Suprapubic skin (tissue), 4 donors: ENCODE data around the gene CCDC7. TPM values are rescaled to one million over a fixed set of nuclear protein-coding genes. Genes with fewer than 3 reads are reported as not detected.
"Not testable (repeated sequence)": the region's sequence is repeated elsewhere in the genome, so short reads cannot be mapped to it uniquely, and the experiment has no call there.

Experiments used
- DNase-seq, 2 donors: peaks; one replicate each; pipeline ENCODE4 v3.0.0-alpha.2; 2019; ENCODE audit warnings: low spot score in 2 of 2
- H3K27ac ChIP-seq: fragments of 200-600 bp; sonication (generic); one replicate; pipeline ENCODE4 v1.5.1; 2019
- H3K27me3 ChIP-seq: fragments of 200-600 bp; sonication (generic); one replicate; pipeline ENCODE4 v1.5.1; 2019
- H3K36me3 ChIP-seq: fragments of 200-600 bp; sonication (generic); one replicate; pipeline ENCODE4 v1.5.1; 2019
- H3K4me1 ChIP-seq: fragments of 200-600 bp; sonication (generic); one replicate; pipeline ENCODE4 v1.5.1; 2019
- H3K4me3 ChIP-seq: fragments of 200-600 bp; sonication (generic); one replicate; pipeline ENCODE4 v1.5.1; 2019; ENCODE audit warnings: mild to moderate bottlenecking
- H3K9me3 ChIP-seq: fragments of 200-600 bp; sonication (generic); one replicate; pipeline ENCODE4 v1.5.1; 2019
- EP300 ChIP-seq: sonication (generic); formaldehyde crosslinking; IDR thresholded peaks from one replicate; pipeline ENCODE4 v1.6.1; 2017; ENCODE audit warnings: antibody characterized with exemption
- POLR2A ChIP-seq, 2 donors: fragments of 450-650 bp; IDR thresholded peaks; one replicate each; pipeline ENCODE4 v1.6.1; 2017; ENCODE audit warnings: antibody characterized with exemption in 2 of 2, mild to moderate bottlenecking in 2 of 2, moderate library complexity in 2 of 2
- POLR2AphosphoS5 ChIP-seq, 3 donors: sonication (generic); formaldehyde crosslinking; IDR thresholded peaks; one replicate each; pipeline ENCODE4 v1.6.1; 2017; ENCODE audit warnings: antibody characterized with exemption in 3 of 3
- WGBS: methylation state at CpG from one replicate; pipeline ENCODE4 v1.1.5; 2018; 5-methylcytosine and 5-hydroxymethylcytosine counted together
- total RNA-seq, 4 donors: library from RNA; depleted of rRNA; stranded (reverse); fragments of >200 nt; gene quantifications; one replicate each; pipeline ENCODE4 v1.1.0, GENCODE V29; 2016
- TF ChIP-seq, protein P1 (sequence below), 2 donors: fragments of 200-600 bp in 1 of 2; fragments of 450-650 bp in 1 of 2; sonication (generic) in 1 of 2; IDR thresholded peaks; one replicate each; pipeline ENCODE4 v1.5.1; 2016 to 2019; ENCODE audit warnings: antibody characterized with exemption in 2 of 2, mild to moderate bottlenecking in 1 of 2, moderate library complexity in 1 of 2

CCDC7 gene
- total RNA-seq, 4 donors from 2014 or later = 4.6 to 10.1 (median 7.6) TPM

DNA sequence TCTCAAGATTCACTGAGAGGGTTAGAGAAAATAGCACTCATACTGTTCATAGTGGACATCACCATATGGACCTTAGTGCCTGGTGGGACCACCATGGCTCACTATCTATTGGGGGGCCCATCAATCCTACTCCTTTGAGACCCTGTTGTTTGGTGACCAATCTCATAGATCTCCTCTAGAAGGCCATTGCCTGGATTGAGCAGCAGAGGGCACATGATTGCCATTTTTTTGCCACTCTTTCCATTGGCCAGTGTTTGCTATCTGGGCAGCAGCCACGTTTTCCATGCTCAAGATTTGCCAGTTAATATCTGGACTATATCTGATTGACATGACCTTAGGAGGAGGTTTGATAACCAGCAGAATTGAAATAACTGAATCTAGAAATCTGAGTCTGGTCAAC, 267.6 kb downstream of the CCDC7 start:
- DNase-seq = no peak
- H3K9me3 ChIP-seq = peaks cover 3% of the 10 kb centered on the region
- H3K4me1 ChIP-seq = no peaks in the 10 kb centered on the region
- H3K4me3 ChIP-seq = no peak overlapping the region
- no peaks in the 10 kb centered on the region for H3K36me3 ChIP-seq
- 50% methylated on average over 1 of the region's 1 CpG for WGBS
- H3K27me3 ChIP-seq = no peaks in the 10 kb centered on the region
- H3K27ac ChIP-seq = no peak overlapping the region
- no peak for TF ChIP-seq POLR2A (IDR thresholded peaks at IDR 0.05)
- TF ChIP-seq EP300 = no peak
- TF ChIP-seq POLR2AphosphoS5 (IDR thresholded peaks at IDR 0.05) = no peak
- TF ChIP-seq, protein P1, sequence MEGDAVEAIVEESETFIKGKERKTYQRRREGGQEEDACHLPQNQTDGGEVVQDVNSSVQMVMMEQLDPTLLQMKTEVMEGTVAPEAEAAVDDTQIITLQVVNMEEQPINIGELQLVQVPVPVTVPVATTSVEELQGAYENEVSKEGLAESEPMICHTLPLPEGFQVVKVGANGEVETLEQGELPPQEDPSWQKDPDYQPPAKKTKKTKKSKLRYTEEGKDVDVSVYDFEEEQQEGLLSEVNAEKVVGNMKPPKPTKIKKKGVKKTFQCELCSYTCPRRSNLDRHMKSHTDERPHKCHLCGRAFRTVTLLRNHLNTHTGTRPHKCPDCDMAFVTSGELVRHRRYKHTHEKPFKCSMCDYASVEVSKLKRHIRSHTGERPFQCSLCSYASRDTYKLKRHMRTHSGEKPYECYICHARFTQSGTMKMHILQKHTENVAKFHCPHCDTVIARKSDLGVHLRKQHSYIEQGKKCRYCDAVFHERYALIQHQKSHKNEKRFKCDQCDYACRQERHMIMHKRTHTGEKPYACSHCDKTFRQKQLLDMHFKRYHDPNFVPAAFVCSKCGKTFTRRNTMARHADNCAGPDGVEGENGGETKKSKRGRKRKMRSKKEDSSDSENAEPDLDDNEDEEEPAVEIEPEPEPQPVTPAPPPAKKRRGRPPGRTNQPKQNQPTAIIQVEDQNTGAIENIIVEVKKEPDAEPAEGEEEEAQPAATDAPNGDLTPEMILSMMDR (IDR thresholded peaks at IDR 0.05) = no peak

DNA sequence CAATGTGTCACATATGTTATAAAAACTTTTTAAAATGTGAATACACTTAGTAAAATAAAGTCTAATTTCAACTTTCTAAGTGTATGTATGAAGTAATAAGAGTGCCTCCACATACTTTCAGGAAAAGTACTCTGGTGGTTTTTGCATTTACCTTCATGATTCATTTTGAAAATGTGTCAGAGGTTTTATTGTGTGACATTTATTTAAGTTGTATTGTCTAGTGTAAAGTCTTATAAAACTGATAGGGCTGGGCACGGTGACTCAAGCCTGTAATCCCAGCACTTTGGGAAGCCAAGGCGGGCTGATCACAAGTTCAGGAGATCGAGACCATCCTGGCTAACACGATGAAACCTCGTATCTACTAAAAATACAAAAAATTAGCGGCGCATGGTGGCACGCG, 285.6 kb downstream of the CCDC7 start:
- Histone ChIP-seq H3K36me3 (no peaks in the 10 kb centered on the region), H3K27ac (no peak overlapping the region), H3K9me3 (no peaks in the 10 kb centered on the region), H3K27me3 (no peaks in the 10 kb centered on the region), H3K4me1 (no peaks in the 10 kb centered on the region), H3K4me3 (no peak overlapping the region)
- WGBS = 90% methylated on average over 9 of the region's 9 CpGs
- no peak for TF ChIP-seq POLR2AphosphoS5 (IDR thresholded peaks at IDR 0.05)
- DNase-seq = no peak

DNA sequence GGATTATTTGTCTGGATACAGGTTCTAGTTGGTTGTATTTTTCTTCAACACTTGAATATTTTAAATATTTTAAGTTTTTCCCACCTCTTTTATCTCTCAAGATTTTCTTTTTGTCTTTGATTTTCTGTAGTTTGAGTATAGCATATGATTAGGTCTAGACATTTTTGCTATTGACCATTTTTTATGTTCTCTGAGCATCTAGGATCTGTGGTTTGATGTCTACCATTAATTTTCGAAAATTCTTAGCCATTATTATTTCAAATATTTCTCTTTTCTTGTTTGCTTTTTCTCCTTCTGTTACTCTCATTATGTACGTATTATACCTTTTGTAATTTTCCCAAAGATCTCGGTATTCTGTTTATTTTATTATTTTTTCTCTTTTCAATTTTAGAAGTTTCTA, 293.0 kb downstream of the CCDC7 start:
- Histone ChIP-seq H3K27ac (no peak overlapping the region), H3K4me1 (no peaks in the 10 kb centered on the region), H3K9me3 (no peaks in the 10 kb centered on the region), H3K27me3 (no peaks in the 10 kb centered on the region), H3K36me3 (no peaks in the 10 kb centered on the region), H3K4me3 (no peak overlapping the region)
- 90% methylated on average over 3 of the region's 3 CpGs for WGBS
- DNase-seq = no peak
- TF ChIP-seq POLR2AphosphoS5 (IDR thresholded peaks at IDR 0.05) (no peak), POLR2A (IDR thresholded peaks at IDR 0.05) (no peak), EP300 (no peak)
- TF ChIP-seq, protein P1 (IDR thresholded peaks at IDR 0.05) = no peak

DNA sequence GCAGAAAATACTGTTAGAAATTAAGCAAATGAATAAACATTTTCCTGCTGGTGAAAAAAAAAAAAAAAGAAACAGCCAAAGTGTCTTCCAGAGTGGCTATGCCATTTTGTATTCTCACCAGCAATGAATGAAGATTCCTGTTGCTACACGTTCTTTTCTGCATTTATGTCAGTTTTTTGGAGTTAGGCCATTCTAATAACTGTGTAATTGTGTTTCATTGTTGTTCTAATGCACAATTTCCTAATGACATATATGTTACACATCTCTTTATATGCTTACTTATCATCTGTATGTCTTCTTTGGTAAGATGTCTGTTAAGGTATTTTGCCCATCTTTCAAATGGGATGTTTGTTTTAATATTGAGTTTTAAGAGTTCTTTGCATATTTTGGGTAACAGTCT, 298.4 kb downstream of the CCDC7 start:
- peaks cover 10% of the 10 kb centered on the region for H3K36me3 ChIP-seq
- no peak for DNase-seq
- H3K4me1 ChIP-seq = no peaks in the 10 kb centered on the region
- H3K4me3 ChIP-seq = no peak overlapping the region
- 50% methylated on average over 1 of the region's 1 CpG for WGBS
- H3K27me3 ChIP-seq = no peaks in the 10 kb centered on the region
- no peak overlapping the region for H3K27ac ChIP-seq
- H3K9me3 ChIP-seq = no peaks in the 10 kb centered on the region
- TF ChIP-seq POLR2A (IDR thresholded peaks at IDR 0.05) (no peak), EP300 (no peak), POLR2AphosphoS5 (IDR thresholded peaks at IDR 0.05) (no peak)
- TF ChIP-seq, protein P1 (IDR thresholded peaks at IDR 0.05) = no peak

DNA sequence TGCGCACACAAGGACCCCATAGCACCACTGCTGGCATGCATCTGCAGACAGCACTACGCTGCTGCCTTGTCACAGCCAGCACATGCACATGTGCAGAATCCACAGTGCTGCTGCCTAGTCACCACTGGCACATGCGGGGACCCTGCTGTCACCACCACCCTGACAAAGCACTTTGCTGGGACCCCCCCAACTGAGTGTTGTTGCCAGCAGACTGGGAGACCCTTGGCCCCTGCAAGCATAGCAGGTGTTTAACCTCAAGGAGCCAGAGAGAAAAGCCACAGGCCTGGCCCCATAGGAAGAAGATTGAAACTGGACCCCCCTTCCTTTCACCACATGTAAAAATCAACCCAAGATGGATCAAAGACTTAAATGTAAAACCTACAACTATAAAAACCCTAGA, 300.9 kb downstream of the CCDC7 start:
- no peaks in the 10 kb centered on the region for H3K27me3 ChIP-seq
- no peaks in the 10 kb centered on the region for H3K9me3 ChIP-seq
- no peak overlapping the region for H3K27ac ChIP-seq
- TF ChIP-seq, protein P1 (IDR thresholded peaks at IDR 0.05) = no peak
- TF ChIP-seq POLR2A (IDR thresholded peaks at IDR 0.05) (no peak), EP300 (no peak), POLR2AphosphoS5 (IDR thresholded peaks at IDR 0.05) (no peak)
- no peaks in the 10 kb centered on the region for H3K4me1 ChIP-seq
- DNase-seq = no peak
- peaks cover 10% of the 10 kb centered on the region for H3K36me3 ChIP-seq
- no peak overlapping the region for H3K4me3 ChIP-seq
- WGBS = 94% methylated on average over 2 of the region's 3 CpGs

DNA sequence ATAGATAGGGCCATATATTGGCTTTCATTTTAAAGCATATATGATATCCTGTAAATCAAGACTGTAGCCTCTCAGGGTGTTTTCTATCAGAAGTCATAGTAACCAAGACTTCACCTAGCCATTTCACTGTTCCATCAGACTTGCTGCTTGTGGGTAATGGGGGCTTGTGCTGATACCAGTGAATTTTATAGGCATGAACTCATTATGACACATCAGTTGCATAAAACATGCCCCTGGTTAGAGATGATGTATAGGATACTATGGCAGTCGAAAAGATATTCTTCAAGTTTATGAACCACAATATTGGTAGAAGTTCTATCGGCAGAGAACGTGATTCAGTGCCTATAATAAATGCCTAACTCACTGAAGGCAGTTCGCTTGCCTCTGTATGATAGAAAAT, 305.6 kb downstream of the CCDC7 start:
- H3K9me3 ChIP-seq = peaks cover 6% of the 10 kb centered on the region
- TF ChIP-seq, protein P1 (IDR thresholded peaks at IDR 0.05) = no peak
- TF ChIP-seq EP300 (no peak), POLR2AphosphoS5 (IDR thresholded peaks at IDR 0.05) (no peak), POLR2A (IDR thresholded peaks at IDR 0.05) (no peak)
- H3K4me1 ChIP-seq = no peaks in the 10 kb centered on the region

DNA sequence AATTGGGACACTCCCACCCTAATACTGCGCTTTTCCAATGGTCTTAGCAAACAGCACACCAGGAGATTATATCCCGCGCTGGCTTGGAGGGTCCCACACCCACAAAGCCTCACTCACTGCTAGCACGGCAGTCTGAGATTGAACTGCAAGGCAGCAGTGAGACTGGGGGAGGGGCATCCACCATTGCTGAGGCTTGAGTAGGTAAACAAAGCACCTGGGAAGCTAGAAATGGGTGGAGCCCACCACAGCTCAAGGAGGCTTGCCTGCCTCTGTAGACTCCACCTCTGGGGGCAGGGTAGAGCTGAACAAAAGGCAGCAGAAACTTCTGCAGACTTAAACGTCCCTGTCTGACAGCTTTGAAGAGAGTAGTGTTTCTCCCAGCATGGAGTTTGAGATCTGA, 309.0 kb downstream of the CCDC7 start:
- H3K27me3 ChIP-seq, H3K4me3 ChIP-seq: not testable (repeated sequence)
- WGBS = 92% methylated on average over 5 of the region's 5 CpGs

More for the DNA sequence above, 305.6 kb downstream of the CCDC7 start:
- Histone ChIP-seq H3K27ac (no peak overlapping the region), H3K36me3 (peaks cover 4% of the 10 kb centered on the region), H3K27me3 (no peaks in the 10 kb centered on the region), H3K4me3 (no peak overlapping the region)
- DNase-seq = no peak
- WGBS = 66% methylated on average over 4 of the region's 4 CpGs

More for the DNA sequence above, 309.0 kb downstream of the CCDC7 start:
- not testable (repeated sequence) for H3K9me3 ChIP-seq, H3K36me3 ChIP-seq, DNase-seq, H3K27ac ChIP-seq, H3K4me1 ChIP-seq
